Sigmoid colon (tissue), 7 donors: ENCODE measurements around the gene SLC39A13. TPM values are rescaled to one million over a fixed set of nuclear protein-coding genes. Genes with fewer than 3 reads are reported as not detected.
A peak's percentile ranks its signal among the peaks of the same experiment; 100 is the strongest.

Experiments used
- DNase-seq: peaks from one replicate; pipeline ENCODE4 v3.0.0-alpha.2; 2019
- H3K27ac ChIP-seq, 4 donors: fragments of 200-600 bp; sonication (generic); one replicate each; pipeline ENCODE4 v1.5.1; 2016 to 2019; ENCODE audit warnings: mild to moderate bottlenecking in 1 of 4
- H3K27me3 ChIP-seq, 3 donors: fragments of 200-600 bp; sonication (generic); one replicate each; pipeline ENCODE4 v1.5.1; 2019; ENCODE audit warnings: mild to moderate bottlenecking in 1 of 3
- H3K36me3 ChIP-seq, 4 donors: fragments of 200-600 bp; sonication (generic); one replicate each; pipeline ENCODE4 v1.5.1; 2016 to 2019
- H3K4me1 ChIP-seq, 4 donors: fragments of 200-600 bp; sonication (generic); one replicate each; pipeline ENCODE4 v1.5.1; 2017 to 2019
- H3K4me3 ChIP-seq, 4 donors: fragments of 200-600 bp; sonication (generic); one replicate each; pipeline ENCODE4 v1.5.1; 2017 to 2019; ENCODE audit warnings: mild to moderate bottlenecking in 2 of 4, moderate library complexity in 1 of 4
- H3K9me3 ChIP-seq, 4 donors: fragments of 200-600 bp in 3 of 4; sonication (generic) in 3 of 4; one replicate each; pipeline versions ENCODE4 v1.5.1 to v1.6.1; 2013 to 2019
- CTCF ChIP-seq, 4 experiments: fragments of 450-650 bp in 3 of 4; fragments of 200-600 bp in 1 of 4; IDR thresholded peaks; one replicate each; pipeline ENCODE4 v1.5.1; 2016 to 2019; ENCODE audit warnings: antibody characterized with exemption in 4 of 4, mild to moderate bottlenecking in 3 of 4, moderate library complexity in 2 of 4
- EP300 ChIP-seq, 4 donors: sonication (generic); formaldehyde crosslinking; IDR thresholded peaks; one replicate each; pipeline ENCODE4 v1.6.1; 2017; ENCODE audit warnings: antibody characterized with exemption in 4 of 4
- POLR2A ChIP-seq, 2 donors: fragments of 450-650 bp; IDR thresholded peaks; one replicate each; pipeline ENCODE4 v1.6.1; 2016; ENCODE audit warnings: antibody characterized with exemption in 2 of 2, mild to moderate bottlenecking in 2 of 2, moderate library complexity in 2 of 2
- POLR2AphosphoS5 ChIP-seq, 4 donors: sonication (generic); formaldehyde crosslinking; IDR thresholded peaks; one replicate each; pipeline ENCODE4 v1.6.1; 2017; ENCODE audit warnings: antibody characterized with exemption in 4 of 4
- WGBS, 2 donors: extraction: QIAGEN DNeasy Blood & Tissue Kit; methylation state at CpG; one replicate each; pipeline ENCODE4 v1.1.7; 2013; 5-methylcytosine and 5-hydroxymethylcytosine counted together
- intact Hi-C: fragments of 100-400 bp; cut with DNase I; formaldehyde crosslinking; loops from one replicate; pipeline ENCODE4 v1.15.1; 2023
- polyA plus RNA-seq, 3 donors: library from polyadenylated mRNA; stranded (reverse); fragments of 200-250 nt; gene quantifications; one replicate each; pipeline ENCODE4 v1.2.3, GENCODE V29; 2013
- total RNA-seq, 4 donors: library from RNA; depleted of rRNA; stranded (reverse); fragments of >200 nt; gene quantifications; one replicate each; pipeline ENCODE4 v1.1.0, GENCODE V29; 2016
- donor health status: healthy with polysubstance abuse.
- donor health status: Bipolar disorder and iron deficiency.
- donor health status: healthy.

The SLC39A13 gene
- total and polyA plus RNA-seq, 7 donors, result 4.6 to 87.5 (median 38.2) TPM

- Histone ChIP-seq H3K27ac (peak overlapping the region; percentile 51 to 77 (median 76)), H3K4me3 (peak overlapping the region; percentile 42 to 74 (median 54)), H3K36me3 (no peaks in the 10 kb centered on the region), H3K4me1 (peaks cover 0 to 18% (median 15%) of the 10 kb centered on the region in 4 donors), H3K27me3 (no peaks in the 10 kb centered on the region), H3K9me3 (no peaks in the 10 kb centered on the region)
- WGBS, 2 donors, result 5 to 6% methylated on average over 46 to 47 of the region's 47 CpGs
- intact Hi-C loops, result no loop called here
- TF ChIP-seq CTCF (IDR thresholded peaks at IDR 0.05) (no peak), POLR2A (IDR thresholded peaks at IDR 0.05) (peak in 1 of 2 donors; percentile 15), EP300 (IDR thresholded peaks at IDR 0.05) (no peak), POLR2AphosphoS5 (IDR thresholded peaks at IDR 0.05) (peak in 3 of 4 donors; percentile 28 to 63 (median 60))
- DNase-seq, result no peak
Measured at GRCh38 chr11:47399860-47400767, 8.3 kb upstream of the SLC39A13 start.

- no peak for DNase-seq
- WGBS, 2 donors, result 40 to 42% methylated on average over 8 of the region's 8 CpGs
- no peaks in the 10 kb centered on the region for H3K36me3 ChIP-seq
- no peaks in the 10 kb centered on the region for H3K27me3 ChIP-seq
- no peak for TF ChIP-seq POLR2A (IDR thresholded peaks at IDR 0.05)
- TF ChIP-seq EP300 (IDR thresholded peaks at IDR 0.05), result no peak
- no peak for TF ChIP-seq POLR2AphosphoS5 (IDR thresholded peaks at IDR 0.05)
- no peak for TF ChIP-seq CTCF (IDR thresholded peaks at IDR 0.05)
- no peaks in the 10 kb centered on the region for H3K9me3 ChIP-seq
- peak overlapping the region; percentile 42 to 74 (median 54) for H3K4me3 ChIP-seq
- peak overlapping the region; percentile 51 to 77 (median 76) for H3K27ac ChIP-seq
- intact Hi-C loops, result no loop called here
- H3K4me1 ChIP-seq, result peaks cover 0 to 18% (median 15%) of the 10 kb centered on the region in 4 donors
Measured at GRCh38 chr11:47400768-47401279, 7.6 kb upstream of the SLC39A13 start.

GRCh38 chr11:47403135-47403534, 5.3 kb upstream of the SLC39A13 start:
- TF ChIP-seq EP300 (IDR thresholded peaks at IDR 0.05) (no peak), POLR2A (IDR thresholded peaks at IDR 0.05) (no peak), POLR2AphosphoS5 (IDR thresholded peaks at IDR 0.05) (no peak), CTCF (IDR thresholded peaks at IDR 0.05) (no peak)
- intact Hi-C loops, result no loop called here

GRCh38 chr11:47403571-47403970, 4.8 kb upstream of the SLC39A13 start:
- Histone ChIP-seq H3K27ac (no peak overlapping the region), H3K4me1 (peaks cover 0 to 31% (median 24%) of the 10 kb centered on the region in 4 donors), H3K36me3 (no peaks in the 10 kb centered on the region), H3K9me3 (no peaks in the 10 kb centered on the region), H3K4me3 (no peak overlapping the region), H3K27me3 (no peaks in the 10 kb centered on the region)
- 77 to 88% methylated on average over 3 of the region's 3 CpGs for WGBS, 2 donors
- no peak for DNase-seq
- TF ChIP-seq CTCF (IDR thresholded peaks at IDR 0.05) (no peak), EP300 (IDR thresholded peaks at IDR 0.05) (no peak), POLR2A (IDR thresholded peaks at IDR 0.05) (no peak), POLR2AphosphoS5 (IDR thresholded peaks at IDR 0.05) (no peak)
- intact Hi-C loops, result no loop called here

More at GRCh38 chr11:47403135-47403534, 5.3 kb upstream of the SLC39A13 start:
- Histone ChIP-seq H3K27ac (no peak overlapping the region), H3K9me3 (no peaks in the 10 kb centered on the region), H3K27me3 (no peaks in the 10 kb centered on the region), H3K4me1 (peaks cover 0 to 31% (median 24%) of the 10 kb centered on the region in 4 donors), H3K36me3 (no peaks in the 10 kb centered on the region), H3K4me3 (no peak overlapping the region)
- 87 to 90% methylated on average over 4 of the region's 4 CpGs for WGBS, 2 donors
- no peak for DNase-seq
